NAMALWA (cell line): ENCODE measurements around the gene FBXL17.

Experiments
- DNase-seq: peaks from one replicate; pipeline ENCODE4 v3.0.0-alpha.2; 2015; ENCODE audit warnings: low spot score

FBXL17 gene

GRCh38 chr5:108084105-108084504, 297.8 kb downstream of the FBXL17 start:
- DNase-seq: no peak

GRCh38 chr5:108083232-108083631, 298.7 kb downstream of the FBXL17 start:
- DNase-seq: no peak

GRCh38 chr5:108081707-108082106, 300.2 kb downstream of the FBXL17 start:
- DNase-seq: no peak

GRCh38 chr5:108079753-108080152, 302.1 kb downstream of the FBXL17 start:
- no peak for DNase-seq

- DNase-seq: no peak
Measured at GRCh38 chr5:108078882-108079281, 303.0 kb downstream of the FBXL17 start.

GRCh38 chr5:108078345-108078744, 303.6 kb downstream of the FBXL17 start:
- DNase-seq: no peak

- DNase-seq: no peak
Measured at GRCh38 chr5:108074626-108075025, 307.3 kb downstream of the FBXL17 start.

GRCh38 chr5:108064302-108064701, 317.6 kb downstream of the FBXL17 start:
- DNase-seq: no peak

GRCh38 chr5:108061941-108062340, 320.0 kb downstream of the FBXL17 start:
- no peak for DNase-seq

- no peak for DNase-seq
Measured at GRCh38 chr5:108060340-108060739, 321.6 kb downstream of the FBXL17 start.

- DNase-seq: no peak
Measured at GRCh38 chr5:108059334-108059733, 322.6 kb downstream of the FBXL17 start.

GRCh38 chr5:108054349-108054748, 327.5 kb downstream of the FBXL17 start:
- no peak for DNase-seq

GRCh38 chr5:108046955-108047670, 334.8 kb downstream of the FBXL17 start:
- DNase-seq: no peak

GRCh38 chr5:108036482-108036881, 345.4 kb downstream of the FBXL17 start:
- no peak for DNase-seq

- no peak for DNase-seq
Measured at GRCh38 chr5:108028883-108029282, 353.0 kb downstream of the FBXL17 start.

- no peak for DNase-seq
Measured at GRCh38 chr5:108028412-108028811, 353.5 kb downstream of the FBXL17 start.

GRCh38 chr5:108025957-108026356, 355.9 kb downstream of the FBXL17 start:
- no peak for DNase-seq

GRCh38 chr5:108024986-108025385, 356.9 kb downstream of the FBXL17 start:
- DNase-seq: no peak

- DNase-seq: no peak
Measured at GRCh38 chr5:108016101-108016500, 365.8 kb downstream of the FBXL17 start.

- DNase-seq: no peak
Measured at GRCh38 chr5:108006791-108007190, 375.1 kb downstream of the FBXL17 start.

GRCh38 chr5:108003178-108003577, 378.7 kb downstream of the FBXL17 start:
- peak; percentile 67 for DNase-seq

- no peak for DNase-seq
Measured at GRCh38 chr5:108001222-108001621, 380.7 kb downstream of the FBXL17 start.

GRCh38 chr5:107997338-107997980, 384.4 kb downstream of the FBXL17 start:
- DNase-seq: no peak

- DNase-seq: no peak
Measured at GRCh38 chr5:107993341-107993740, 388.6 kb downstream of the FBXL17 start.
